Activated CD4-positive, alpha-beta T cell treated with anti-CD3 and anti-CD28 coated beads for 1 hour (primary cell): ENCODE data around the gene ANKS1B.
"Not testable (repeated sequence)": the region's sequence is repeated elsewhere in the genome, so short reads cannot be mapped to it uniquely, and the experiment has no call there.

Experiments
- DNase-seq: peaks from one replicate; pipeline ENCODE4 v3.0.0-alpha.2; 2020

The ANKS1B gene

DNA sequence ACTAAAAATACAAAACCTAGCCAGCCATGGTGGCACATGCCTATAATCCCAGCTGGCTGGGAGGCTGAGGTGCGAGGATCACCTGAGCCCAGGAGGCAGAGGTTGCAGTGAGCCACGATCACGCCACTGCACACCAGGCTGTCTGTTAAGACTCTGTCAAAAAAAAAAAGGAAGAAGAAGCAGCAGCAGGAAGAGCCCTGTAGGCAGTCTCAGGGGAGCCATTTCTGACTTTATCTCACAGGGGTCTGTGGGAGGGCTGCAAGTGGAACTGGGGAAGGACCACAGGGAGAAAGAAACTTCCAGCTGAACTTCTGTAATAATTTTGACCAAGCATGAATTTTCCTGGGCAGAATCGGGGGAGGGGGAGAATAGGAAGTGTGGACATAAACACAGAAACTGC is 304.5 kb downstream of the ANKS1B start:
- DNase-seq: no peak

DNA sequence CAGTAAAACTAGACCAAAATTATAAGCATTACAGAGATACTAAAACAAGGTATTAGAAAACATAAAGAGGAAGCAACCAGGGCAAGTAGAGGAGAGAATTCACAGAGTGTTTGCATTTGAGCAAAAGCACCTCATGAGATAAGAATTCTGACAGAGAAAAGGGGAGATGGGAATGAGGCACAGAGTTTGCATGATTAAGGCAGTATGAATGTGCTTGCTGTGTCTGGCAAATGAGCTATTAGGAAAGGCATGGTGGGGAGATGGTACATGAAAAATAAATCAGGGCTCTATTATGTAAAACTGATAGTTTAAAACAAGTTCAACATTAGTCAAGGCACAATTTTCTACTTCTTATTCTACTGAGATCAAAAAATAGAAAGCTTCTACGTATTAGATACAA is 314.1 kb downstream of the ANKS1B start:
- DNase-seq: no peak

DNA sequence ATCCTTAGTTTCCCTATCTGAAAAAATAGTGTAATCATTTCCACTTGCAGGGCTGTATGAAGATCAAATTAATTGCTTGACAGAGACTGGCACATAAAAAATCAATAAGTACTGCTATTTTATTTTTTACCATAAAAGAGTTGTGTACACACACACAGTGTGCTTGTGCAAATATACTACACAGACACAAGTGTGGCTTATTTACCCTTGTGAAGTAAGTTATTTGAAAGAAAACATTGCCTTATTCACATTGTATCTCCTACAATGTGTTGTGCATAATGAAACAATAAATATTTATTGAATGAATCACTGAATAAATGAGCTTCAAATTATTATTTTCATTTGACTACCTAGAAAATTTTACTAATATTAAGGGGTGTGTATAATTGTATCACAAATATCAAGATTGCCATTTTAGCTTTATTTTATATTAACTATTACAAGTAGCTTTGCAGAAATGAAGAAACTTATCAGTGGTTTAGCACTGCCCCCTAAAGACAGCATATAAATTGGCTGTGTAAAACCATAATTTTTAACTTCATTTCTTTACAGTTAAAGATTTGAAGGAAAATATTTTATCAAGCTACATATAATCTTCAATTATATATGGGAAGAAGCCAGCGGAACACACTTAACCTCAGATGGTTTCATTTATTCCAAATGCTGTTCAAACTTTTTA is 325.9 kb downstream of the ANKS1B start:
- DNase-seq: no peak

DNA sequence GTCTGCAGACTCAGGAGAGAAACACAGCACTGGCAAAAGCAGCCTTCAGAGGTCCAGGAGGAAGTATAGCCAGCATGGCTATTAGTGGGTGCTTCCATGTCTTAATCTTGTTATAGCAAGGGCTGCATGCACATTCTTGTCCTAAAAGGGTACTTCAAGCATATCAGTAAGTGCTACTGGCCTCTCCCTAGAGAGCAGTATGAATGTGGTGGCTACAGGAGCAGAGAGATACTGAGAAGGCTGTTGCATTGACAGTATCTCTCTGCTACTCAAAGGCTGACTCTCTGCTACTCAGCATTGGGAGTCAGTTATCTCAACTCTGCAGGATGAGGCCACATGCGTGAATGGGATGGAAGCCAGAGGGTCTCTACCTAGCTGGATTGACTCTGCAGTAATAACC is 335.2 kb downstream of the ANKS1B start:
- DNase-seq: no peak

DNA sequence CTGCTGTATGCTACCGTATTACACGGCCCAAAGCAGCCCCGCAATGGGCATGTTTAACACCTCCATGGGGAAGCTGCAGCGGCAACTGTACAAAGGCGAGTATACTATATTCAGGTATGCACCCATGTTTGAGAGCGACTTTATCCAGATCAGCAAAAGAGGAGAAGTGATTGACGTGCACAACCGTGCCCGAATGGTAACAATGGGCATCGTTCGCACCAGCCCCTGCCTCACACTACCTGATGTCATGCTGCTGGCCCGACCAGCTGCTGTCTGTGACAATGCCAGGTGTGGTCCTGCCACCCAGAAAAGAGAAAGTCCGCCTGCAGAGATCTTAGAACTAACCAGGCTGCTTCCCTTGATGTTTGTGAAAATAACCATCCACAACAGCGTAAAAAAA is 336.6 kb downstream of the ANKS1B start:
- no peak for DNase-seq

DNA sequence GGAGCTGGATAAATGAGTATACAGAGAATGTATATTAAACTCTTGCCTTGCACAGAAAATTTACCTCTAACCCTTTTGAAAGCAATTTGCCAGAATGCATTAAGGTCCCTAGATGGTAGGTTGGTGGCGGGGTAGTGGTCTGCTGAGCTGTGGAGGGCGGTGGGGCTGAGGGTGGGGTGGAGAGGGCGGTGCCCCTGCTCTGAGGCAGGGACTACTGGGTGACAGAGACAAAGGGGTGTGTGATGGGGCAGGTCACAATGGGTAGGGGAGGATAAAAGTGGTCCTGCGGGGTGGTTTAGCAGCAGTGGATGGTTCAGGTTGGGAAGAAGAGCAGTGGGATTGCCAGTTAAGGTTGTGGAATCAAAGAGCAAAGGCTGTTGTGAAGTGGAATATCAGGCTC is 337.3 kb downstream of the ANKS1B start, which contains the start of gene GARIN6:
Gene GARIN6, plus strand, starts transcription at position 301 of the 400 bp plus-strand sequence. CDS start 422 bp downstream, outside the sequence.
- no peak for DNase-seq

DNA sequence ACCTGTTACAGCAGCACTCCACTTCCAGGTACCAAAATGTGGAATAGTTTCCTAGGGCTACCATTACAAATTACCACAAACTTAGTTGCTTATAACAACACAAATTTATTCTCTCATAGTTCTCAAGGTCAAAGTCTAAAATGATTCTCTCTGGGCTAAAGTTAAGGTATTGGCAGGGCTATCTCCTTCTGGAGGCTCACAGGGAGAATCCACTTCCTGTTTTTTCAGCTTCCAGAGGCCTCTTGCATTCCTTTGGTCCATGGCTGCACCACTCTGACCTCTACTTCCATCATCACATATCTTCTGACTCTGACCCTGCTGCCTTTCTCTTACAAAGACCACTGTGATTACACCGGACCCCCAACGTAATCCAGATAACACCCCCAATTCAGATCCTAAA is 340.1 kb downstream of the ANKS1B start:
- DNase-seq: no peak

DNA sequence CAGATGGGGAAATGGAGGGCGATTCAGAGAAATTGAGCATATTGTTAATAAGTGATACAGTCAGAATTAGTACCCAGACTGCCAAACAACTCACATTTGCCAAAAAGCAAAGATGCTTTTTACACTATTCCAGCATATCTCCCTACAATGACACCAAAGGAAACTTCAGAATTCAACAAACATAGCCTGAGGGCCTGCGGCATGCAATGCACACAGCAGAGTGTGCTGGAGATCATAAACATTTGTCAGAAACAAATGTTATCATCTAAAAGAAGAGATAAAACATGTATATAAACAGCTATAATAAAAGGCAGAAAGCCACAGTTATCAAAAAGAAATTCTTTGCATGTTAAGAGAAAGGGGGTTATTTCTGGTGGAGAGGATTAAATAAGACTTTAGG is 357.3 kb downstream of the ANKS1B start:
- DNase-seq: no peak

DNA sequence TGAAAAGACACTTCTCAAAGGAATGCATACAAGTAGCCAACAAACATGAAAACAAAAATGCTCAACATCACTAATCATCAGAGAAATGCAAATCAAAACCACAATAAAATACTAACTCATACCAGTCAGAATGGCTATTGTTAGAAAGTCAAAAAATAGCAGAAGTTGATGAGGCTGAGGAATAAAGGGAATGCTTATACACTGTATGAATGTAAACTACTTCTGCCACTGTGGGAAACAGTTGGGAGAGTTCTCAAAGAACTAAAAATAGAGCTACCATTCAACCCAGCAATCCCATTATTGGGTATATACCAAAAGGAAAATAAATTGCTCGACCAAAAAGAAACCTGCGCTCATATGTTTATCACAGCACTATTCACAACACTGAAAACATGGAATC is 360.1 kb downstream of the ANKS1B start:
- DNase-seq: not testable (repeated sequence)

DNA sequence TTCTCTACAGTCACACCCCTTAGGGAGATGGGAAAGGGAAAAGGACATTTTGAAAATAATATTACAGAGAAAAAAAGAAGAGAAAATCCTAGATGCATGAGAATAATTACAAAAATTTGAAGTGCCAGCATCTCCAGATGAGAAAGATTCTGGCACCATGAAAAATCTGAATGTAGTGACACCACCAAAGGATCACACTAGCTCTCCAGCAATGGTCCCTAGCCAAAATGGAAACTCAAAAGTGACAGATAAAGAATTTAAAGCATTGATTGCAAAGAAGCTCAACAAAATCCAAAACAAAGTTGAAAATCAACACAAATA is 364.6 kb downstream of the ANKS1B start:
- DNase-seq: no peak

DNA sequence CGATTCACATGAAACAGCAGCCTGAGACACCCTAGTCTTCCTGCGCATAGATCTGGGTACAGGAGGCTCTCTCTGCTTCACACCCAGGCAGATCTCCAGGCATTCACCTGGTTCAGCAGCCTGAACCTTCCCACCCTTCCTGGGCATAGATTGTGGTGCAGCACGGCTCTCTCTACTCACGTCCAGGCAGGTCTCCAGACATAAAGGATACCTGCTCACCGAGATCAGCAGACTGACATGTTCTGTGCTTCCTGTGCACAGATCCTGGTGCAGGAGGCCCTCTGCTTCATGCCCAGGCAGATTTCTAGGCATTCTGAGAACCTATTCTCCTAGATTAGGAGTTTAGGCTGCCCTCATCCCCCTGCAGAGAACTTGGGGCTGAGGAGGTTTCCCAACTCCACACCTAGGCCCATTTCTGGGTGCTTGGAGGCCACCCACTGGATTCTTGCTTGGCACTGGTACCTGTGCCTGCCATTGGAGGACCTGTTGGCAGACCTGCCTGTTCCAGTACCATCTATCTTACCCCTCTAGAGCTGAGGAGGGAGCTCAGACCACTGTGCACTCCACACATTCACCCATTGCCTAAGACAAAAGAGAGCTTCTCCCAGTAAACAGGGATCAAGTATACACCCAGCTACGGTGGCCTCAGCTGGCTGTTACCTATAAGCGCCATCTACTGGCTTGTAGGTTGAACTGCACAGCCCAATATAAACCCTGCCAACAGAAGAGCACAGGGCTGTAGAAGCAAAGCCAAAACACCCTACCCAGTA is 365.2 kb downstream of the ANKS1B start:
- no peak for DNase-seq

DNA sequence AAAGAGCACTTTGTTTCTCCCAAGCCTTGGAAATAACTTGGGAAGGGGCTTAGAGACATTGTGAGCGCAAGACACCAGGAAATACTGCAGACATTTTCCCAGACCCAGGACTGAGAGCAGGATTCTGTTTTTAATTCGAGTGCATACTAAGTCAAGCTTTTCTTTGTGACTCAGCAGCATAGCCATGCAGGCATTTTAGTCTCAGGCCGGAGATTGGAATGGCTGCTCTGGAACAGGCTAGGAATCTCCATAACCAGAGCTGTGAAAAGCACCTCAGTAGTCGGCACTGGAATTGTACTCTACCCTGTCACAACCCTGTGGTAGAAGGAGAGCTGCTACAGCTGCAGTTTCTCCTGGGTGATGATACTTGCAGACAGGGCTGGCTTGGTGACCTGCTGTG is 366.1 kb downstream of the ANKS1B start:
- no peak for DNase-seq

DNA sequence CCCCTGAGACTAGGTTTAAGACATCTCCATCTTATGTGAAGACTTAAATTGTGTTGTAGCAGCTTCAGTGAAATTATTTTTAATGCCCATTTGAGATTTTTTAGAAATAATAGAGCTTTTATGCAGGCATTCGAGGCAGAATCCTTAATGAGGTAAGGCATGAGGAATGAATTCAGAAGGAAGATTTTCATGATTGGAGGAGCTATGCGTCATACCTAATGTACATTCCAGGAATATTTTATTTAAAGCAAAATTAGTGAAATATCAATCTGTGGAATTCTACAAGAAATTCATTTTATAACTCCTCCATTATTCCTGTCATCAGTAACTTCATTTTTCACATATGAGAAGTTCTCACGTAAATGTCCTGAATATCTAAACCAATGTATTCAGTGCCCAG is 373.1 kb downstream of the ANKS1B start:
- no peak for DNase-seq

DNA sequence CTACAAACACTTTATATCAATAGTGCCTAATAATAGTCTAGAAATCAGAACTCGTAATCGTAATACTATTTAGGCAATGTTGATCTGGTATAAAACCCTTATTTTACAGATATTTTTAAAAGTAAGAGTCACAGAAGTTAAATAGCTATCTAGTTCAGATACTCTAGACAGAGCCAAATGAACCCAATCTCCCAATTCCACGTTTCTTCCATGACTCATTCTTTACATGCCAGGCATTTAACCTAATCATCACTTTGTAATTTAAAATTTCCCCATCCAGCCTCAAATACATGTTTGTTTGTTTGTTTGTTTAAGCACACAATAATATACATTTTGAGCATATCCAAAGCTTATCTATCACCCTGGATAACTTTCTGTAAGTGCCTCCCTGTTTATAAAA is 373.6 kb downstream of the ANKS1B start:
- DNase-seq: no peak

DNA sequence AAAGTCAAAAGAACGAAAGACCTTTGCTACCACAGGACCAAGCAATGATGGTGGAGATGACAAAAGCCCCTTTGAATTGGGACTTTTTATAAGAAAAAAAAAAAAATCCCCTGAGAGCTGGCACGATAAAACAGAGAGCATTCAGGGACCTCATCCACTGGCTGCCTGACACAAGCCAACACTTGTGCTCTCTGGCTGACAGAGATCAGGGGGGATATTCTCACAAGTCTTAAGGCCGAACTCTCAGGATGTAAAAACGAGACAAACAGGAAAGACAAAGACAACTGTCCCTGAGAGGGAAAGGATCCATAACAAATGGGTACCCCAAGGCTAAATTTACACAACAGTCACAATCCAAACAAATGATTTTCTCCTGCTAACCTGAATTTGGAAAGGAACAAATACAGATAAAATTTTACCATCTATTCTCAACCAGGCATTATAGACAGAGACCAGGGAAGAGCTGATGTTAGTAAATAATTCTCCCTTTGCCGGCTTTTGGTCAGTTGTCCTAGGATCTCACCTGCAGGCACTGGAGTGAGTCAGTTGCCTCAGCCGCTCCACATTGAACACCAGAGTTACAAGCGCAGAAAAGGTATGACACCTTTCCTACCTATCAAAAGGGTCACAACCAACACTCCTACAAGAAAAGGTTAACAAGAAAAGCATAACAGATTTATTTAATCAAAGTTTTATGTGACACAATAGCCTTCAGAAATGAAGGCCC is 375.1 kb downstream of the ANKS1B start:
- no peak for DNase-seq

DNA sequence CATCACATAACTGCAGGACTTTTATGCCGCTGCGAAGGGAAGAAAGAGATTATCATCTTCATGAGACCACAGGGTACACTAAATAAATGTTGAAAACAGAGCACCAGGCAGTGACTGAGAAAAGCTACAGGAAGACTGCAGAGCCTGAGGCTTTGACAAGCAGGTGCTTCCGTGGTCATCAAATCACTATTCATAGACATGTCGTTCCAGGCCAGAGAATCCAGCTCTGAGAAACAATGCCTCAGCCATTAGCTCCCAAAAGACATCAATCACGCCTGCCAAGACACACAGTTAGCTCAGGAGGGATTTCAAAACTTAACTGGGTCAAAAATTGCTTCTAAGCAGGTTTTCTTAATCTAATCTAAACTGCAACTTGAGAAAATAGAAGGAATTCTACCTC is 384.3 kb downstream of the ANKS1B start:
- DNase-seq: no peak

DNA sequence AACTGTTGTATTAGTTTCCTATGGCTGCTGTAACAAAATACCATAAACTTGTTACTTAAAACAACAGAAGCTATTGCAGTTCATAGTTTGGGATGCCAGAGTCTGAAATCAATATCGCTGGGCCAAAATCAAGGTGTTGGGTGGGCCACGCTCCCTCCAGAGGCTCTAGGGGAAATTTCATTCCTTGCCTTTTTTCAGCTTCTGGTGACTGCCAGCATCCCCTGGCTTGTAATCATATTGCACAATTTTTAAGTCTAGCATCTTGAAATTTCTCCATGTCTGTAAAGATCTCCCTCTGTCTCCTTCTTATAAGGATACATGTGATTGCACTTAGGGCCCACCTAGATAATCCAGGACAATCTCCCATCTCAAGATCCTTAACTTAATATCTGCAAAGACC is 386.0 kb downstream of the ANKS1B start:
- DNase-seq: no peak

DNA sequence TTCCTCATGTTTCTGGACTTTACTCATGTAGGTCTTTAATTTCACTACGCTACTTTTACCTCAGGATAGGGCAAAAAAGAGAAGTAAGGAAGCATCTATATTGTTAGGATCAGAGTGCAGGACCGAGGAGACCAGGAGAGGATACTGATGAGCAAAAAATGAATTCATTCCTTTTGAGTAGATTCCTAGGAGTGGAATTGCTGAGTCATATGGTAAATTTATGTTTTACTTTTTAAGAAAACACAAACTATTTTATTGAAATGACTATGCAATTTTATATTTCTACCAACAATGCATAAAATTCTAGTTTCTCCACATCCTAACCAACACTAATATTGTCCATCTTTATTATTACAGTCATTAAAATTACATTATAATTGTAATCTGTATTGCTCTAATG is 388.0 kb downstream of the ANKS1B start:
- DNase-seq: no peak

DNA sequence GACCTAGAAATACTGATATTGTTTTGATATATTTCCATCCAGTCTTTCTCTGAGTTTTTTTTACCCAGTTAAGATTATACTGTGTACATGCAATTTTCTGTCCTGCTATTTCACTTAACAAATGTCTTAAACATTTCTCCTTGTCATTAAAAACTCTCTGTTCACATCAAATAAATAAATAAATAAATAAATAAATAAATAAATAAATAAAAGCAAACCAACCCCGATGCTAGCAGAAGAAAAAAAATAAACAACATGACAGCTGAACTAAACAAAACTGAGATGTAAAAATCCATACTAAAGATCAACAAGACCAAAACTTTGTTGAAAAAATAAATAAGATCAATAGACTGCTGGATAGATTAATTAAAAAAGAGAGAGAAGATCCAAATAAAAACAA is 407.6 kb downstream of the ANKS1B start:
- not testable (repeated sequence) for DNase-seq

DNA sequence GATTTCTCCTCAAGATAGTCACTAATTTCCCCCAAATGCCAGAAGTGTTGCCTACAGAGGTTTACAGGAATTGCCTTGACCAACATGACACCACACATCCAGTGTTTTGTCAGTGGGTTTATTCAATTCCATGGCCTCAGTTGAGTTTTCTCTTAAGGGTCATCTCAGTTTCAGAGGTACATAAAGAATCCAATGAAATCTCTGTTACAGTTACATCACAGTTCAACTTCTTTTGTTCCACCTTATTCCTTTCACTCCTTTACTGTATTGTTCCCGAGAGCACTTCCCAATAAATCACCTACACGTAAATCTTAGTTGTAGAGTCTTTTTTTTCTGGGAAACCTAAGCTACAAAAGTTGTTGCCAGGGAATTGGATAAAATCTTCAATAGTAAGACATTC is 410.8 kb downstream of the ANKS1B start:
- DNase-seq: no peak

DNA sequence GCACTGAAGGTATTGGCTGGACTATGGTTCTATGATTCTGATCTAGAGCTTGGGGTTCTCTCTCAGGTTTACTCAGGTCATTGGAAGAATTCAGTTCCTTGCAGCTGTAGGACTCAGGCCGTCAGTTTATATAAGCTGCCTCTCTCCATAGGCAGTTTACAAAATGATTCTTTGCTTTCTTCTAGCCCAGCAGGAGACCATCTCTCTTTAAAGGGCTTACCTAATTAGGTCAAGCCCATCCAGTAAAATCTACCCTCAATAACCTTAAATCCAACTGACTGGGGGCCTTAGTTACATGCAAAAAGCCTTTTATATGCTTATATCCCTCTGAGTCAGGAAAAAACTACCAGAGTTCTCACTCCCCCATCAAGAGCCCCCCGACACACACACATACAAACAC is 417.7 kb downstream of the ANKS1B start:
- no peak for DNase-seq

DNA sequence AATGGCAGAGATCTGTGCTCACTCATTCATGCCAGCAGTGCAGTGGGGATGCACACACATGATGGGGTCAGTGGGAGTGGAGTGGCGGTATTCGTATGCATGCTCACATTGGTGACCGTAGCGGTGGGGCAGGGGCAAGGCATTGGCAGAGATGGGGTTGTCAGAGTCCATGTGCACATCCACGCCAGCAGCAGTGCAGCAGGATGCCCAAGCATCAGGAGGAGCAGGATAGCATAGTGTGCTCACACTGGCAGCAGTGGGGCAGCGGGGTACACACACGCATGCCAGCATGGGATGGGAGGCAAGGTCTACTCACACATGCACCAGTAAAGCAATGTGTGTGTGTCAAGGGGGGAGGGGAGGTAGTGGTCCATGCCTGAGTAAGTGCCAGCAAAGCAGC is 426.6 kb downstream of the ANKS1B start:
- no peak for DNase-seq

DNA sequence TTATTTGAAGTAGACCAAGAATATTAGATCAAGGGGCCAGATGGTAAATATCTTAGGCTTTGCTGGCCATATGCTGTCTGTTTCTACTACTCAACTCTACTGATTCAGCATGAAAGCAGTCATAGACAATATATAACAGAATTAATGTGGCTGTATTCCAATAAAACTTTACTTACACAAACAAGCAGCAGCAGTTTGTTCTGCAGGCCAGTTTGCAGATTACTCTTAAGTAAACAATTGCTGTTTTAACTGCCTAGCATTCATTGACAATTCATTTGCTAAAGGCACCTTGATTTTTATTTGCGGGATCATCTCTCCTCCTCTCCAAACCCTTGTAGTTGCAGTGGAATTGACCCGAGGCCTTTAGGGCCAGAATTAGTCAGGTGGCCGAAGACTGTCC is 431.3 kb downstream of the ANKS1B start:
- DNase-seq: no peak

DNA sequence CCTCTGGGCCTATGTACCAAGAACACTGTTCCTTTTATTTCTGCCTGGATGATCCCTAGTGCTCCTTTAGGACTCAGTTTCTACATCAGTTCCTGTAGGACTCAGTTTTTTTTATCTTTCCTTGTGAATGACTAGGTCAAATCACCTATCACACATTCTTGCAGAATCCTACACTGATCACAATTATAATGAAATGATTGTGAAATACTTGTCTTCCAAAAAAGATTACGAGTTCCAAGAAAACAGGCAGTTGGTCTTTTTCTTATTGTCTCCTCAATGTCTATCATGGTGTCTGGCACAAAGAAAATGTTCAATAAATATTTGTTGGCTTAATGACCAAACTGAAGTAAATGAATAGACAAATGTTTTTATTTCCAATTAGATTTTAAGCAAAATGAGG is 432.7 kb downstream of the ANKS1B start:
- DNase-seq: no peak
